ENCODE data around the gene LAMP1.

LAMP1 gene

GRCh38 chr13:113280126-113280525, 16.9 kb upstream of the LAMP1 start:
- H3K4me3 ChIP-seq (replicated peaks; ENCODE audit: low read depth, low read length), result no peak overlapping the region
- no peak for TF ChIP-seq CTCF (IDR thresholded peaks at IDR 0.05; ENCODE audit: low read depth, low read length, missing control alignments)
- no peak for DNase-seq (ENCODE audit: extremely low read depth, low read depth)

- TF ChIP-seq CTCF (IDR thresholded peaks at IDR 0.05; ENCODE audit: low read depth, low read length, missing control alignments), result no peak
- no peak for DNase-seq (ENCODE audit: extremely low read depth, low read depth)
- no peak overlapping the region for H3K4me3 ChIP-seq (replicated peaks; ENCODE audit: low read depth, low read length)
Measured at GRCh38 chr13:113283904-113284303, 13.1 kb upstream of the LAMP1 start.

GRCh38 chr13:113288880-113289279, 8.2 kb upstream of the LAMP1 start:
- H3K4me3 ChIP-seq (replicated peaks; ENCODE audit: low read depth, low read length), result no peak overlapping the region
- DNase-seq (ENCODE audit: extremely low read depth, low read depth), result no peak
- TF ChIP-seq CTCF (IDR thresholded peaks at IDR 0.05; ENCODE audit: low read depth, low read length, missing control alignments), result no peak

GRCh38 chr13:113291129-113291528, 5.9 kb upstream of the LAMP1 start:
- no peak for DNase-seq (ENCODE audit: extremely low read depth, low read depth)
- no peak for TF ChIP-seq CTCF (IDR thresholded peaks at IDR 0.05; ENCODE audit: low read depth, low read length, missing control alignments)
- no peak overlapping the region for H3K4me3 ChIP-seq (replicated peaks; ENCODE audit: low read depth, low read length)

- DNase-seq (ENCODE audit: extremely low read depth, low read depth), result no peak
- peak overlapping the region; percentile 30 for H3K4me3 ChIP-seq (replicated peaks; ENCODE audit: low read depth, low read length)
- no peak for TF ChIP-seq CTCF (IDR thresholded peaks at IDR 0.05; ENCODE audit: low read depth, low read length, missing control alignments)
Measured at GRCh38 chr13:113292021-113292862, 4.8 kb upstream of the LAMP1 start.

- no peak overlapping the region for H3K4me3 ChIP-seq (replicated peaks; ENCODE audit: low read depth, low read length)
- DNase-seq (ENCODE audit: extremely low read depth, low read depth), result no peak
- no peak for TF ChIP-seq CTCF (IDR thresholded peaks at IDR 0.05; ENCODE audit: low read depth, low read length, missing control alignments)
Measured at GRCh38 chr13:113293686-113294085, 3.4 kb upstream of the LAMP1 start.

Data from HFF-Myc (cell line).